ENCODE results near the gene SOWAHC.

SOWAHC gene

DNA sequence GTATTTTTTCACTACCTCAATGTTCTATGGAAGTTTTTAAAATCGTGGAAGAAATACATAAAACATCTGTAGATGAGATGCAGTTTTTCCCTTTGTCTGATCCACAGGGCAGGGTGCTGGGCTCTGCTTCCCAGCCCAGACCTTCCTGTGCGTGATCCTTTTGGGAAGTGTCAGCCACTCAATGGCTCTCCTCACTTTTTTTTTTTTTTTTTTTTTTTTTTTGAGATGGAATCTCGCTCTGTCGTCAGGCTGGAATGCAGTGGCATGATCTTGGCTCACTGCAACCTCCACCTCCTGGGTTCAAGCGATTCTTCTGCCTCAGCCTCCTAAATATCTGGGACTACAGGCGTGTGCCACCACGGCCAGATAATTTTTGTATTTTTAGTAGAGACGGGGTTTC lies 32.8 kb downstream of the SOWAHC start:
- no peak for DNase-seq (ENCODE audit: low read depth)

DNA sequence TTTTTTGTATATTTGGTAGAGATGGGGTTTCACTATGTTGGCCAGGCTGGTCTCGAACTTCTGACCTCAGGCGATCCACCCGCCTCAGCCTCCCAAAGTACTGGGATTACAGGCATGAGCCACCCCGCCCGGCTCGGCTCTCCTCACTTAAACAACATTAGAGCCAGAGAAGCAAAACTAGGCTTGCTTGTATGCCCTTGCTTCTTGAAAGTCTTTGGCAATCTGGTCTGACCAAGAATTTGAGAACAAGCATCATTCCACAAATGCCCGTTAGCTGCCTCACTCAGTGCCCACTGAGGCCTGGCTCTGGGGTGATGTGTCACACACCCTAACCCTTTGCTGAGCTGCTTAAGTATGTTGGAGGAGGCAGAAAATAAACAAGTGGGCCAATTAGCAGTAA lies 33.5 kb downstream of the SOWAHC start:
- DNase-seq (ENCODE audit: low read depth) = no peak

DNA sequence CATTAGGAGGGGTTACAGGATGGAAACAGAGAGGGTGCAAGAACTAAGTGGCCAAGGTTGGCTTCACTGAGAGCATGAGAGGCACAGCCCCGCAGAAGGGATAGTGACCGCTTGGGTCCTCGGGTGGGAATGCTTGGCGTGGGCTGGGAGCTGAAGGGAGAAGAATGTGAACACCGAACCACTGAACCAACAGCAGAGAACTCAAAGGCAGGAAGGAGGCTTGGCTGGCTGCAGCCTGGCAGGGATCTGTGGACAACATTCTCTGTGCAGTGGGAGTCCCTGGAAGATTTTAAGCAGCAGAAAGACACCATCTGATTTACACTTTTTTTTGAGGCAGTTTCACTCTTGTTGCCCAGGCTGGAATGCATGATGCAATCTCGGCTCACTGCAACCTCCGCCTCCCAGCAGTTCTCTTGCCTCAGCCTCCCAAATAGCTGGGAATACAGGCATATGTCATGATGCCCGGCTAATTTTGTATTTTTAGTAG lies 33.9 kb downstream of the SOWAHC start:
- DNase-seq (ENCODE audit: low read depth) = no peak

DNA sequence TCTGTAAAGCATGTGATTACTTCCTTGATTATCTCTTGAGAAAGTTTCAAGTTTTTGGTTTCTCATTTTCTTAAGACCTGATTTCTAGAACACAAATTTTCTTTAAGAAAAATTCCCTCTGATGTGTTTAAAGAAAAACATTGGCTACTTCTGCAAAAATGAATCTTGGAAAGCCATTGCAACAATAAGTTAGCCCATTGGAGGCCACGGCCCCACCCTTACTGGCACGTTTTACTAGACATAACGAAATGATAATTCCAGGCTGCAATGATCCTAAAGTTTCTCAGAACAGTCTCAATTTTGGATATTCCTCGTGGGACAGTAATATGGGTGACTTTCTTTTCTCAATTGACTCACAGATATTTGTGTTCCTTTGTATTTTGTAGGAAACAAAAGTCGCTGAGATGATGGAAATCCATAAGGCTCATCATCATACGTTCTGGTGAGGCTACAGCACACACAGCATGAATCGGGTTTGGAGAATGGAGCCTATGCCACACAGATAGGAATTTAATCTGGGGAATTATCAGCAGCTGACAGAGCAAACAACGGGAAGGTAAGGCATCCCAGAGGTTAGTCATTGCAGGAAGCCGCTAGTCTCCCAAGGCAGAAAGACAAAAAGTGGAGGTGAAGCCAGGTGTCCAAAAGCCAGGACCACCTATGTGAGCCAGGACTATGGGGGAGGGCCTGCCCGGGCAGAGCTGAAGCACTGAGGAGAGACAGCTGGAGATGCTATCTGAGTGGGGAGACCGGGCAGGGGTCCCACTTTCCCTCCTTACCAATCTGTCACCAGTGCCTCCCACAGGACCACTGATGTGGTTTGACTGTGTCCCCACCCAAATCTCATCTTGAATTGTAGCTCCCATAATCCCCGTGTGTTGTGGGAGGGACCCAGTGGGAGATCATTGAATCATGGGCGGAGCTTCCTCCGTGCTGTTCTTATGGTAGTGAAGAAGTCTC lies 35.9 kb downstream of the SOWAHC start:
- no peak for DNase-seq (ENCODE audit: low read depth)

DNA sequence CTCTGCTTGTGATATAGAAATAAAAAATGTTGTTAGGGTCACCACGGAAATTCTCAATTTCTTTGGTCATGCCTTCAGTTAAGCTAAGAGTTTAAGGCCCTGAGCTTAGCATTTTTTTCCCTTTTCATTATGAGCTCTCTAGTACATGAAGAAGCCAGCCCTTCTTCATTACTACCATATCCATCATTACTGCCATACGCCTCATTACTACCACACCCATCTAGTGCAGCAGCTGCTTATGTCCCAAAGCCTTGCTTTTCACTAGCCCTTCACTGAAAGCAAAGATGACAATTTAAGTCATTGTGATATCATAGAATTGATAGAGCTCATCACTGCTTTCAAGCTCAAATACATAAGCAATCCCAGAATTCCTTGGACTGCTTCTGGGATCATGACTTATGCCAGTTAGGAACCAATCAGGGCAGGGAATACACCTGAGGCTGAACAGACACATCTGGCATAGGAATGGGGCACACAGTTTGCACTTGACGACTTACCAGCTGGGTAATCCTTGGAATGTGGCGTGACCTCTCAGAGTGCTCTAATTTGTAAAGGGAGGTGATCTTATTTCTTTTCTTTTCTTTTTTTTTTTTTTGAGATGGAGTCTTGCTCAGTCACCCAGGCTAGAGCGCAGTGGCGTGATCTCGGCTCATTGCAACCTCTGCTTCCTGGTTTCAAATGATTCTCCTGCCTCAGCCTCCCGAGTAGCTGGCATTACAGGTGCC lies 40.3 kb downstream of the SOWAHC start:
- no peak for DNase-seq (ENCODE audit: low read depth)

DNA sequence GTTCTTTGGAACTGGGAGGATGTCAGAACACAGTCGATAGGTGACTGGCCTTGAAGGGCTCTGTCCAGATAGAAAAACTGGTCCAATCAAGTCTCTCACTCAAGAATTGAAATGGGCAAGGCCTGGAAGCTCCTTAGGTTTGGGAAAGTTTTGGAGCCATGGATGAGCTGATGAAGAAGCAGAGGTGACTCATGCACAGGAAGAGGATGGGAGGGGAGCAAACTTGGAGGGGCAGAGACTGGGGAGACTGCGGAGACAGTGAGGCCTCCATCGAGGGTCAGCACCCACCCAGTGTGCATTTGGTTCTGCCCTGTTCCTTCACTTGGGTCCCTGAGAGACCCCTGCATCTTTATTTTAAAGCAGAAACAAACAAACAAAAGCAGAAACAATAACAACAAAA lies 41.1 kb downstream of the SOWAHC start:
- DNase-seq (ENCODE audit: low read depth) = no peak

DNA sequence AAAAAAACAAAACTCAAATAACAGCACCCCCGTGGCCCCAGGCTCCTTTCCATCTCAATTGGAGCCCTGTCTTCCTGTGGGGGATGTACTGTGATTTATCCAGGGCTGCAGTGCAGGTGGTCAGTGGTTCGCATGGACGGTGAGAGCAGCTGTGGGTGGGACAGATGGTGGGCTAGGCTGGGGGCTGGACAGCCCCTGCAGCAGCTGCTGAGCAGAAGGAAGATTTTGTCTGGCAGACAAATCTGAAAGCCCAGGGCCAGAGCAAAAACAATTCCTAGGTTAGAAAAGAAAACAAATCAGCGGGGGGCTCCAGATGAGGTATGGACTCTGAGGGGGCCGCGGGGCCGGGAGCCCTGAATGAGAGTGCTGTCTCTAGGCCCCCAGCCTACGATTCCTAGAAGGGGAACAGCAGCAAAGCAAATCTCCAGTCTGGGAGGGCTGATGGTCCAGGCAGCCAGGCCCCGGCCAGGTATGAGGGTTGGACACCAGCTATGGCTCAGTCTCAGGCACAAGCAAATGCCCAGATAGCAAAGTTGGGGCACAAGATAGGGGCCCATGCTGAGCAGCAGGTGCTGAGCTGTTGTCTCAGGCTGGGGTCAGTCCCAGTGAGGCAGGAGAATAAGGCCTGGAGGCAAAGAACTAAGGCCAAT lies 45.4 kb downstream of the SOWAHC start:
- no peak for DNase-seq (ENCODE audit: low read depth)

DNA sequence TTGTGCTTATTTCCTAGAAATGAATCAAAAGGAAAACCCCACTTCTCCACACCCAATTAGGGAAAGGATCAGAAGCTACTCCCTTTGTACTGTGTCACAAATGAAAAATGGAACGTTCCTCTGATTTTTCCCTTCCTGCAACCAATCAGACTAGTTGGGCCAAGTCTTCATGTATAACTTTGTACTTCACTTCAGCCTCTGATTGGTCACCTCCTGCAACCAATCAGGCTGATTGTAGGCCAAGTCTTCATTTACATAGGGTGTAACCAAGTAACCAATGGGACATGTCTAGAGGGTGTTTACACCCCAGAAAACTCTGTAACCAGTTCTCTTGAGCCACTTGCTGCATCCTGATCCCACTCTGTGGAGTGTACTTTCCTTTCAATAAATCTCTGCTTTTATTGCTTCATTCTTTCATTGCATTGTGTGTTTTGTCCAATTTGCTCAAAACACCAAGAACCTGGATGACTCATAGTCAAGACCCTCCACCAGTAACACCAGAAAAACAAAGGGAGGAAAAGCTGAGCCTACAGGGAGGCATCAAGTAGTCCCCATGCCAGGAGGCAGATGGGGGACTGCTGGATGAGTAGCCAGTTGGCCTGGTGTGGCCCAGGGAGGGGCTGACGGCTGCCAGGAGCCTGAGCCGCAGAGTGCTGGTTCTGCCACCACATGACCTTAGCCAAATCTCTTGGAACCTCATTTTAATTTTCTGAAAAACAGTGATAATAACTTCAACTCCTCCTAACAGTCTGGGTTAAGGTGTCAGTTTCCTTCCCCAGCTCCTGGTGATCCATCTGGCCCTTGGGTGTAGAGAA lies 46.1 kb downstream of the SOWAHC start:
- DNase-seq (ENCODE audit: low read depth) = no peak

DNA sequence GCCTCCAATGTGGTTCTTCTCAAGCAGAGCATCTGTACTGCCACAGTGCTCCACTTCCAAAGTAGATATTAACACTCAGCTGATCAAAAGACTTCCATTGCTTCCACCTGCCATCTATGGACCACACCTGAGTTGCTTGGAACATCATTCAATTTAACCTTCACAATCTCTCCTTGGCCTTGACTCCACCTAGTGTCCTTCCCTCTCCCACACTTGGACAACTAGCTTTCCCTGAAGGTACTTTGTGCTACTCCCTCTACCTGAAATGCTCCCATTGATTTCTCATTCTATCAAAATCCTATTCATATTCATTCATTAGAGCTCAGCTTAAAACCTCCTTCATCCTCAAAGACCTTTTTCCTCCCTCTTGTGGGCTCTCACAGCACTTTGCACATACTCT lies 48.7 kb downstream of the SOWAHC start:
- no peak for DNase-seq (ENCODE audit: low read depth)

DNA sequence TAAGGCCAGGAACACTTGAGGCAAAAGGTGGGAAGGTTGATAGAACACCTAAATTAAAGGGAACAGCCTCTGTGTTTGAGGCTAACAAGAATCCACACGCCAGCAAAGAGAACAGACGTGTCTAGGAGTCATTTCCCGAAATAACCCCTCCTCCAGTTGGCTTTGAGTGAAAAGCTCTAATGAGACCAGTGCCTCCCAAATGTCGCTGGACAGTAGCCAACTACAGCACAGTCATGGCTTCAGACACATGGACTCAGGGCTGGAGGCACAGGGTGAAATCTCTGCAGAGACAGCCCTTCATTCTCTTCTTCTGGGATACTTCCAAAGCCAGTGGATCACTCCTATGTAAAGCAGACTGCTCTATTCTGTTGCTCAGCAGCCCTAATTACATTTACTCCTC lies 49.6 kb downstream of the SOWAHC start:
- no peak for DNase-seq (ENCODE audit: low read depth)

DNA sequence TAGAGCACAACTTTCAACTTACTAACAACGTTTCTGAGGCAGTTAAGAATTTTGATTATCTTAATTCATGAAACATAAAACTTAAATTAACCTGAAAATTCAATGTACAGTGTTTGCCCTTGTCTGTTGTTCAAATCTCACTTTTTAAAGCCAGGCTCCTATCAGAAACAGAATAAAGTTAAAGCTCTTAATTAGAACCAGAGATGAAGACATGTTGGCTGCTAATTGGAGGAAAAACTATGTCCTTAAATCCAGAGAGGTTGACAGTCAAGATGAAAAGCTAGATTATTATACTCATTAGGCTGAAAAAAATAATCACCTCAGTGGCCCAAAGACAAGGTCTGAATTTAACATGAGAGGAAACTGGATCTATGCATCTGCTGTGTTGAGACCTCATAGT lies 52.3 kb downstream of the SOWAHC start:
- DNase-seq (ENCODE audit: low read depth) = no peak

Data from stimulated activated CD8-positive, alpha-beta memory T cell treated with anti-CD3 and anti-CD28 coated beads, Interleukin-12 subunit alpha, Interleukin-12 subunit beta, amount 100 ng/mL, for 4 hours (primary cell).